ENCODE measurements around the gene TTC34. TPM values are rescaled to one million over a fixed set of nuclear protein-coding genes. Genes with fewer than 3 reads are reported as not detected.

Gene TTC34
- total RNA-seq, 1 donor from 2014 or later: 0.10 TPM

GRCh38 chr1:2589431-2590232 is 211.9 kb downstream of the TTC34 start:
- no peak for DNase-seq

DNA sequence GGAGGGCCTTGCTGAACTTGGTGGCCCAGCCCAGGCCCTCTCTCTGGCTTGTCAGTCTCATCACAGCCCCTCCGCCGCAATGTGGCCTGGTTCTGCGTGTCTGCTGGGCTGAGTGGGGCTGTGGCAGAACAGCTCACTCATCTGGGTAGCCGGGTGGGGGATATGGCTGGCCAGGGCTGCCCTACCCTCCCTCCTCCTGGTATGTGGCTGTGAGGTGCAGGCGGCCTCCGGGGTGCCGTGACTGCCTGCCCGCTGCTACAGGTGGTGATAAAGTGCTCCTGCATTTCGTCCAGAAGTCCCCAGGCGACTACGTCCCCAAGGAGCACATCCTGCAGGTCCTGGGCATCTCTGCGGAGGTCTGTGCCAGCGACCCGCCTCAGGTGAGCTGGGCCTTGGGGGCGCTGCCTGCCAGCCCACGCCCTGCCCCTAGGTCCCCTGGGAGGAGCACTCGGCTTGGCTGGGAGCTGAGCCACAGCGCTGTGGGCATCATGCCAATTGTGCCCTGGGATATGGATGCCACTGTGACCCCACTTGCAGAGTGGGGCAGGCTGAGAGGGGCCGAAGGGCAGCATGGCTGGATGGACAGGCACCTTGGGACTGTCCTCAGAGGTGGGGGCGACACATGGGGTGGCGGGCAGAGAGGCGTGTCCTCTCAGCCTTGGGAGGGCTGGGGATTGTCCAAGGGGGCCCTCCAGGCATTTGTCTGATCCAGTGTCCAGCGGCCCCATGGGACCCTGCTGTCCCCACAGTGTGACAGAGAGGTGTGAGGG is 212.6 kb downstream of the TTC34 start:
- no peak for DNase-seq

DNA sequence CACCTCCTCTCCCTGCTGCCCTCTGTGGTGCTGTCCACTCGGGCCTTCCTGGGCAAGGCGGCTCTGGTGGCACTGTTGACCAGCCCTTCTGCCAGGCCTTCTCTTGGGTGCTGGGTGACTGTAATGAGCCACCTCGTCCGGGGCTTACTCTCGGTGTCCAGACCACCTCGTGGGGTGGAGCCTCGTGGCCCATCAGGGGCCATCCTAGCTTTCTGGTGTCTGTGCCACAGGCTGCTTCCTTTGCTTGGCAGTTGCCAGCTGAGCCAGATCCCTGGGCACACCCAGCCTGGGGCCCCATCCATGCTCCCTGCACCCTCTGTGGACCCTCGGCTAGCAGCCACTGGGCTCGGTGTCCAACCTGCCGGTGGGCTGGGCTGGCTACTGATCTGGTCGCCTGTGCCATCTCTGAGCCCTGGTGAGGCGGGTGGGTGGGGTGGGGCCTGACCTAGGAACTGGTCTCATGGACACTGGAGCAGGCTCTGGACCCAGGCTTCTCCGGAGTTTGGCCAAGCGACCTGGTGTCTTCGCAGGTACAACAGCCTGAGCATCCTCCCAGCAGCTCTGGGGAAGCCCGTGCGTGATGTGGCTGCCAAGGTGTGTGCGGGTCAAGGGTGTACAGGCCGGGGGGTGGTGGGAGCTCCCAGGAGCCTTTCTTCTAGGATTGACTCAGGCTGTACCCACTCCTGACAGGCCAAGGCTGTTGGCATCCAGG is 213.5 kb downstream of the TTC34 start:
- no peak for DNase-seq

DNA sequence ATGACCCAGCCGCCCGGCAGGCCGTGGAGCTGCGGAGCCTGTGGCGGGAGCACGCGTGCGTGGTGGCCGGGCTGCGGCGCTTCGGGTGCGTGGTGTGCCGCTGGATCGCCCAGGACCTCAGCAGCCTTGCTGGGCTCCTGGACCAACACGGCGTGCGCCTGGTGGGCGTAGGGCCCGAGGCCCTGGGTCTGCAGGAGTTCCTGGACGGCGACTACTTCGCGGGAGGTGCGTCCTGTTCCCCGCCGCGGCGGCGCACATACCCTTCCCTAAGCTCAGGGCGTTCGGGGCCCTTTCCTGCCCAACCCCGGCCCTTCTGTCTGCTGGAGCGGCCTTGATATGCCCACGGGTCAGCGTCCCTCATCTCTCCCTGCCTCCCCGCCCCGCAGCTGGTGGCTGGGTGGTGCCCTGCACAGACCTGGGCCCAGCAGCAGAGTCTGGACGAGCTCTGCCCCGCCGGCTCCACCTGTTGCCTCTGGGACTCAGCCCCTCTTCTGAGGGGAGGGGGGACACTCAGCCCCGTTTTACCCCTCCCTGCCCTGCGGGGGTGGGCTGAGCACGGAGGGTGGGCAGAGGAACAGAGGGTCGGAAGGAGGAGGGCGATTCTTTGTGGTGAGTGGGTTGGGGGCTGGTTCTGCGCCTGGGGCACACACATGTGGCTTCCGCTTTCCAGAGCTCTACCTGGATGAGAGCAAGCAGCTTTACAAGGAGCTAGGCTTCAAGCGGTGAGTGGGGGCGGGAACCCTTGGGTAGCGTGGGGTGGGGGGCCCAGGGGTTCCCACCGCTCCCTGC is 214.2 kb downstream of the TTC34 start:
- DNase-seq: peak; percentile 38

DNA sequence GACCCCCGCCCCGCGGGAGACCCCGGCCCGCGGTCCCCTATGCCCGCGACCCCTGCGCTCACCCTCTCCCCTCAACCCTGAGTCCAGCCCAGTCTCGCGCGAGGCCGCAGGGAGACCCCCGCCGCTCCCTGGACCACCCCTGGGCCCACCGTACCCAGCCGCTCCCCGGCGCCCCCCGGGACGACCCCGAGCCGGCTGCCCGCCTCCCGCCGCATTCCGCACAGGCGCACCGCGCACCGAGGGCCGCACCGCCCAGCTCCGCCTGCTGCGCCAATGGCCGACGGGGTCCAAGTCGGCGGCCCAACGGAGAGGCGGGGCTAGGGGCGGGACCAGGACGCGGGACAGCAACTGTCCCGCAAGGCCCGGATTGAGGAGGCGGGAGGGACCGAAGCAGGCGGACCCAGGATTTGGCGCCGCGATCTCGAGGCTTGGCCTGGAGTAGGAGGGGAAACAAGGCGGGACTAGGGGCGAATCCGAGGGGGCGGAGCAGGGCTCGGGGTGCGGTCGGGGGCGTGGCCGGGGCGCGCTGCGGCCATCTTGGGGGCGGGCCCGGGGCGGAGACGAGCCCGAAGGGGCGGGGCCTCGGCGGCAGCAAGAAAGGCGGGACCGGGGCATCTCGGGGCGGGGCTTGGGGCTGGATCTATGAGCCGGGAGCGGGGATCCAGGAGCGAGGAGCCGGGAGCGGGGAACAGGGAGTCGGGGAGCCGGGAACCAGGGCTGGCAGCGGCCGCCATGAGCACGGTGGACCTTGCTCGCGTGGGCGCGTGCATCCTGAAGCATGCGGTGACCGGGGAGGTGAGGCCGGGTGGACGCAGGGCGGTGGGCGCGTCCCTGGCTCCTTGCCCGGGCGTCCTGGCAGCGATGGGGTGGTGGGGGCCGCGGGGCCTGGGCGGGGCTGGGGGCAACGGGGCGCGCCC is 215.1 kb downstream of the TTC34 start, which contains the start of gene PRXL2B:
PRXL2B (plus strand) TSS at position 624 of the 917 bp plus-strand sequence; CDS start at position 733, 109 bp downstream.
- peak; percentile 100 for DNase-seq

Other genes starting within 250 kb of the TTC34 start
- 17.6 TPM for gene TNFRSF14, start 245.3 kb downstream of the TTC34 start, total RNA-seq
- gene PRXL2B, start 214.9 kb downstream of the TTC34 start, total RNA-seq: 15.4 TPM
- gene MMEL1, start 168.7 kb downstream of the TTC34 start, total RNA-seq: not detected
- not detected for gene ACTRT2, start 219.8 kb upstream of the TTC34 start, total RNA-seq

All from tongue (tissue), 2 donors.